K562 (cell line): ENCODE results near the gene ZNHIT3. TPM values are rescaled to one million over a fixed set of nuclear protein-coding genes. Genes with fewer than 3 reads are reported as not detected.

ENCODE experiments used
- ARID2 ChIP-seq: fragments of 450-650 bp; IDR thresholded peaks from 2 replicates; pipeline ENCODE4 v1.6.1; 2017; ENCODE audit warnings: antibody characterized with exemption, mild to moderate bottlenecking
- KDM1A ChIP-seq, 2 experiments: fragments of 450-650 bp; IDR thresholded peaks; 2 replicates each; pipeline ENCODE4 v1.6.1; 2016; ENCODE audit warnings: mild to moderate bottlenecking in 2 of 2
- KDM4B ChIP-seq, 2 experiments: fragments of 450-650 bp in 1 of 2; sonication (generic) in 1 of 2; IDR thresholded peaks; 2 replicates each; pipeline ENCODE4 v1.6.1; 2016 to 2017; ENCODE audit warnings: borderline replicate concordance in 2 of 2, antibody characterized with exemption in 1 of 2, low read depth in 1 of 2, mild to moderate bottlenecking in 1 of 2
- RB1 ChIP-seq: fragments of 450-650 bp; IDR thresholded peaks from 2 replicates; pipeline ENCODE4 v1.6.1; 2017; ENCODE audit warnings: low read depth, mild to moderate bottlenecking
- SRSF7 ChIP-seq: fragments of 200-400 bp; formaldehyde crosslinking; optimal IDR thresholded peaks from 2 replicates; pipeline ENCODE3; 2017; ENCODE audit warnings: mild to moderate bottlenecking, low read depth, low read length
- SUPT5H ChIP-seq: fragments of 450-650 bp; IDR thresholded peaks from 2 replicates; pipeline ENCODE4 v1.6.1; 2016
- ZKSCAN3 ChIP-seq: fragments of 250-450 bp; sonication (Bioruptor Pico); IDR thresholded peaks from 2 replicates; pipeline ENCODE4 v1.4.0; 2020
- ZNF644 ChIP-seq: fragments of 200-800 bp; sonication (Bioruptor generic); IDR thresholded peaks from 2 replicates; pipeline ENCODE4 v1.6.1; 2016; ENCODE audit warnings: low read depth, missing genetic modification characterization, missing compliant biosample characterization
- polyA plus RNA-seq, 8 experiments: library from polyadenylated mRNA; depleted of rRNA in 4 of 8; stranded (reverse) in 5 of 8; unstranded in 3 of 8; fragments of >200 nt; fragmentation: Nextera tagmentation in 2 of 8; fragmentation: Illumina TruSeq in 1 of 8; extraction: Ambion mirVana in 2 of 8; extraction: Trizol in 1 of 8; gene quantifications; 2 replicates each; pipeline versions ENCODE4 v1.2.1 to v1.2.3, GENCODE V29; 2011 to 2014; ENCODE audit warnings: inconsistent platforms in 1 of 8, missing spikeins in 1 of 8
- total RNA-seq, 7 experiments: library from RNA; depleted of rRNA in 6 of 7; stranded (reverse); fragments of >200 nt in 6 of 7; fragmentation: Illumina TruSeq in 2 of 7; extraction: Trizol in 2 of 7; gene quantifications; 2 replicates each; pipeline versions ENCODE4 v1.2.1 to v1.2.3, GENCODE V29; 2011 to 2021; ENCODE audit warnings: low replicate concordance in 1 of 7
- TF ChIP-seq, protein P1 (sequence below): sonication (generic); formaldehyde crosslinking; IDR thresholded peaks from 2 replicates; pipeline ENCODE4 v1.8.1; 2023; ENCODE audit warnings: missing genetic modification reagents, mild to moderate bottlenecking, borderline replicate concordance

The ZNHIT3 gene
- total and polyA plus RNA-seq, 9 of the 15 experiments (the other 6 are each of a cell fraction or from before 2014, with no cell fraction given), result 45.0 to 300 (median 88.4) TPM

DNA sequence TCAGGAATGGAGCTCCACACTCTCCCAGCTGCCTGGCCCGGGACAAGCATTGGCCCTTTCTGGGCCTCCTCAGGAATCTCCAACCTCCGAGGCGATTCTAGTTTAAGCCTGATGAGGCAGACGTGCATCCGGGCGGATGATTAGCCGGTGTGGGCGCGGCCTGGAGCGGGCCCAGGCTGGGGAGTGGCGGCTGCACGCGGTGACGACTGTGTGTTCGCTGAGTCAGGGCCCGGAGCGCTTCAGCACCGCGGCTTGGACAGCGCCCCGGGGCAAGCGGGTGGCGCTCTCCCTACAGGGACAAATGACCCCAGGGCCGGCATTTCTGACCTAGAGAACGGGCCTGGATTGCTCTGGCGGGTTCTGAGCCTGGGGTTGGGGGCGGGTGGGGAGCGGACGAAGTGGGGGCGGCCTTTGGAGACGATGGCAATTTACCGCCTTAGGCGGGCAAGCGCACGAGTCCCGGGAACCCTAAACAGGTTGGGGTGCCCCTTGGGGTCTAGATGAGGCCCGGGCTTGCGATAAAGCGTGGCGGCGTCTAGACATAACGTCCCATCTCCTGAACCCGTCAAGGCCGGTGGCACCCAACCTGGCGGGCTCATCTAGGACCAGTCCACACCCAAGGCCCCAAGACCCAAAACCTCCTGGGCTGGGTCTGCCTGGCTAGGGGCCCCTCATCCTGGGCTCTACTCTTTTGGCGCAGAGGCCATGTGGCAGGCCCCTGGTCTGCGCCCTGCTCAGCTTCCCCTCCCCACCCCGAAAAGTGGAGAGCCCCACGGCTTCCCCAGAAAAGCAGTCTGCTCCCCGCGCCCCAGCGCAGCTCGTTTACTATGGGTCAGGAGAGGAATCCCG, 22.3 kb upstream of the ZNHIT3 start (continued):
- TF ChIP-seq, protein P1, sequence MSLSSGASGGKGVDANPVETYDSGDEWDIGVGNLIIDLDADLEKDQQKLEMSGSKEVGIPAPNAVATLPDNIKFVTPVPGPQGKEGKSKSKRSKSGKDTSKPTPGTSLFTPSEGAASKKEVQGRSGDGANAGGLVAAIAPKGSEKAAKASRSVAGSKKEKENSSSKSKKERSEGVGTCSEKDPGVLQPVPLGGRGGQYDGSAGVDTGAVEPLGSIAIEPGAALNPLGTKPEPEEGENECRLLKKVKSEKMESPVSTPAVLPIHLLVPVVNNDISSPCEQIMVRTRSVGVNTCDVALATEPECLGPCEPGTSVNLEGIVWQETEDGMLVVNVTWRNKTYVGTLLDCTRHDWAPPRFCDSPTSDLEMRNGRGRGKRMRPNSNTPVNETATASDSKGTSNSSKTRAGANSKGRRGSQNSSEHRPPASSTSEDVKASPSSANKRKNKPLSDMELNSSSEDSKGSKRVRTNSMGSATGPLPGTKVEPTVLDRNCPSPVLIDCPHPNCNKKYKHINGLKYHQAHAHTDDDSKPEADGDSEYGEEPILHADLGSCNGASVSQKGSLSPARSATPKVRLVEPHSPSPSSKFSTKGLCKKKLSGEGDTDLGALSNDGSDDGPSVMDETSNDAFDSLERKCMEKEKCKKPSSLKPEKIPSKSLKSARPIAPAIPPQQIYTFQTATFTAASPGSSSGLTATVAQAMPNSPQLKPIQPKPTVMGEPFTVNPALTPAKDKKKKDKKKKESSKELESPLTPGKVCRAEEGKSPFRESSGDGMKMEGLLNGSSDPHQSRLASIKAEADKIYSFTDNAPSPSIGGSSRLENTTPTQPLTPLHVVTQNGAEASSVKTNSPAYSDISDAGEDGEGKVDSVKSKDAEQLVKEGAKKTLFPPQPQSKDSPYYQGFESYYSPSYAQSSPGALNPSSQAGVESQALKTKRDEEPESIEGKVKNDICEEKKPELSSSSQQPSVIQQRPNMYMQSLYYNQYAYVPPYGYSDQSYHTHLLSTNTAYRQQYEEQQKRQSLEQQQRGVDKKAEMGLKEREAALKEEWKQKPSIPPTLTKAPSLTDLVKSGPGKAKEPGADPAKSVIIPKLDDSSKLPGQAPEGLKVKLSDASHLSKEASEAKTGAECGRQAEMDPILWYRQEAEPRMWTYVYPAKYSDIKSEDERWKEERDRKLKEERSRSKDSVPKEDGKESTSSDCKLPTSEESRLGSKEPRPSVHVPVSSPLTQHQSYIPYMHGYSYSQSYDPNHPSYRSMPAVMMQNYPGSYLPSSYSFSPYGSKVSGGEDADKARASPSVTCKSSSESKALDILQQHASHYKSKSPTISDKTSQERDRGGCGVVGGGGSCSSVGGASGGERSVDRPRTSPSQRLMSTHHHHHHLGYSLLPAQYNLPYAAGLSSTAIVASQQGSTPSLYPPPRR (CRISPR knock-in tag), result no peak
- TF ChIP-seq SRSF7 (no peak), SUPT5H (no peak), KDM4B (IDR thresholded peaks at IDR 0.05; ENCODE audit: borderline replicate concordance in 2 of 2, low read depth in 1 of 2) (no peak), KDM1A (IDR thresholded peaks at IDR 0.05) (no peak), ARID2 (no peak), ZKSCAN3 (CRISPR knock-in tag) (no peak), RB1 (peak; percentile 79; the same call in 1 of the 2 replicates), ZNF644 (tag) (no peak)
